ENCODE data around the gene PHLDB2. TPM values are rescaled to one million over a fixed set of nuclear protein-coding genes. Genes with fewer than 3 reads are reported as not detected.
A peak's percentile ranks its signal among the peaks of the same experiment; 100 is the strongest.

The PHLDB2 gene
- polyA plus RNA-seq, 5 donors: 32.1 to 62.8 (median 55.0) TPM

- DNase-seq: no peak
Measured at GRCh38 chr3:111993038-111993437, 134.0 kb downstream of the PHLDB2 start.

DNA sequence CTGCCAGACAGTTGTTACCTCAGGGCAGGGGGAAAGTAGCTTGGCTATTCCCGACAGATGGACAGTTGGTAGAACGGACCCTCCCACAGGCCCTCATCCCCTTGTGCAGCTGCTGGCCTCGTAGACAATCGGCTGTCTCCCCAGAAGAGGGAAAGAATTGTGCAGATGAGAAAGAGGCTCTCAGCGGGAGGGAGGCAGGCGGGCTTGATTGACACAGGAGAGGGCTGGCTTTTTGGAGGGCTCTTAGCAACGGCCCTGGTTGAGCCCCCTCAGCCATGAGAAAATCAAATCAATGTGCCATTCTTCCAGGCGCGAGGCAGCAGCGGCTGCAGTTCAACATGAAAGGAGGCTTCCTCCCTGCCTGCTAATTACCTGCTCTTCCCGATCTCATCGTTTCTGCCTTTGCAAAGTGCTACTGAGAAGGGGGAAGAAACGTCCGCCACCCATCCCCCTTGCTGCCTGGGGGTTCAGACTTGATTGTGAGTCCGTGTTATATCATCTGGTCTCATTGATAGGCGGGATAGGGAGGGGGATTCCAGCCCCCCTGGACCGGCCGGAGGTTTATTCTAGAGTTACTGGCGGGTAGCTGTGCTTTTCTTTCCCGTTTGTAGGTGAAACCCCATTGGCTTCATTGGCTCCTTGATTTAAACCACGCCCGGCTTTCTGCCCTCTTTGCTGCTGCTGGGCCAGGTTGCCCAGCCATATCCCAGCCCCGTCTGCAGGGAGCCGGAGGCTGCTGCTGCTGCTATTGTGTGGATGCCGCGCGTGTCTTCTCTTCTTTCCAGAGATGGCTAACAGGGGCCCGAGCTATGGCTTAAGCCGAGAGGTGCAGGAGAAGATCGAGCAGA is 139.8 kb downstream of the PHLDB2 start, which contains the start of gene TAGLN3:
Gene TAGLN3, plus strand, starts transcription at position 287 of the 848 bp plus-strand sequence. Its CDS starts 501 bp downstream, at position 788.
- DNase-seq: peak in 1 of 2 donors; percentile 26

- DNase-seq: no peak
Measured at GRCh38 chr3:111999484-112000324, 140.6 kb downstream of the PHLDB2 start.

GRCh38 chr3:112000367-112000771 is 141.3 kb downstream of the PHLDB2 start:
- DNase-seq: no peak

- no peak for DNase-seq
Measured at GRCh38 chr3:112000966-112001365, 141.9 kb downstream of the PHLDB2 start.

DNA sequence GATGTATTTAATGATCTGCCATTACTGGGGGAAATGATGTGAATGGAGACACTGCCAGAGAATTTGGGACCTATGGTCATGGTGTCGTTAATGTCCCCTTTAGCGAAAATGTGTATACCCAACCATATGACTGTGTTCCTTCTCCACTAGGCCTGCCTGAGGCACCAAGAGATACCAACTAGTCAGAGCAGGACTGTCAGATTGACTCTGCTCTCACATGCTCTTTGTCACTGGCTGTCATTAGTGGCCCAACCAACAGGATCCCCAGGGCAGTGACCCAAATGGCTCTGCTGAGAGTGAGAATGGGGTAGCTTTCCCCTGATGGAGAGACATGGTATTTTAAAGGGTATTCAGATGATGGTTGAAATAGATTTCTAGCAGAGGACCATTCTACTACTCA is 142.5 kb downstream of the PHLDB2 start:
- DNase-seq: no peak

DNA sequence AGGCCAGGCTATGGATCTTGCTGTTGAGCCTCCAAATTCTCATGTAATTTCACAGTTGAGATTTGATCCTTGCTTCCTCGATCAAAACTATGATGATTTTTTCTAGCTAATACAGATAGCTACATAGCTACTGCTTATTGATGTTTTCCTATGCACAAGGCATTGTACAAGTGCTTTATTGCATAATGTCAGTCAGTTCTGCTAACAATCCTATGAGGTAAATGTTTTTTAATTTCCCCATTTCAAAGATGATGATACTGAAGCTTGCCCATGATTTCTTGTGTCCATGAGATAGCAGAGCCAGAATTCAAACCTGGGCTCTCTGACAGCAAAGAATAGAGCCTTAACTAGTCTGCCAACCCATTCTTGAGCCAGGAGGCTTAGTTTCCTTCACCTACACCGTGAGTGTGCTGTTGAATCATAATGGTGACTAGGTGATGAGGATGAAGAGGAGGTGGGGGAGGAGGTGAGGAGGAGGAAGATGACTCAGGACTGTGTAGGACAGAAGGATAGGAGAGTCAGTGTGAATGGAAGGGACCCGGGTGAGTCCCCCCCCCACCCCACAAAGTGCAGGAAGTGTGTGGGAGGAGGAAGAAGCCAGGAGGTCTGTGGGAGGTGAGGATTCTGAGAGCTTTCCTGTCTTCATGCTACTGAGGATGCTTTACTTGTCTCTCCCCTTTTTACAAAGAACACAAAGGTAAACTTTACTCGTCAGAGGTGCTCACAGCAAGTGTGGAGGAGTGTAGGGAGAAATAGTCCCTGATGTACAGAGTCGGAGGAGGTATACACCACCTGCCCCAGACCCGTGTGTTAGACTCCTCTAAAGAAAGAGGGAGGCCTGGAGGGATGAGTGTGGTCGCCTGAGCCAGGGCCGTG is 143.3 kb downstream of the PHLDB2 start:
- DNase-seq: no peak

GRCh38 chr3:112003321-112004080 is 144.4 kb downstream of the PHLDB2 start:
- no peak for DNase-seq

GRCh38 chr3:112004187-112004586 is 145.1 kb downstream of the PHLDB2 start:
- no peak for DNase-seq

DNA sequence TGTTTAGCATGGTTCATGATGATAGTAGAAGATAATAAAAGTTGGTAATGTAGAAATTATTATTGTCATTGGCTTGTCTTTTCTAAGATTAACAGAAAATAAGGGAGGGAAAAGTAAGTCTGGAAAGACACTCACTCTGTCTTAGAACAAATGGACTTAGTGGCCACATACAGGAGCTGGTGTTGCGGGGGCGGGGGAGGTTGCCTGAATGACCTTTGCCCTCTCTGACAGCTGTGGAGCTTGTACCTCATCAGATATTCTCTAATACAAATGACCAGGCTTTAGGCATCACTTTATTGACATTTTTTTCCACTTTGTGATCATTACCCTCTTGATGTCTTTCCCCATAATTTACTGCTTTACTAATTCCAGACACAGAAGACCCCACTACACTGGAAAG is 145.6 kb downstream of the PHLDB2 start:
- no peak for DNase-seq

DNA sequence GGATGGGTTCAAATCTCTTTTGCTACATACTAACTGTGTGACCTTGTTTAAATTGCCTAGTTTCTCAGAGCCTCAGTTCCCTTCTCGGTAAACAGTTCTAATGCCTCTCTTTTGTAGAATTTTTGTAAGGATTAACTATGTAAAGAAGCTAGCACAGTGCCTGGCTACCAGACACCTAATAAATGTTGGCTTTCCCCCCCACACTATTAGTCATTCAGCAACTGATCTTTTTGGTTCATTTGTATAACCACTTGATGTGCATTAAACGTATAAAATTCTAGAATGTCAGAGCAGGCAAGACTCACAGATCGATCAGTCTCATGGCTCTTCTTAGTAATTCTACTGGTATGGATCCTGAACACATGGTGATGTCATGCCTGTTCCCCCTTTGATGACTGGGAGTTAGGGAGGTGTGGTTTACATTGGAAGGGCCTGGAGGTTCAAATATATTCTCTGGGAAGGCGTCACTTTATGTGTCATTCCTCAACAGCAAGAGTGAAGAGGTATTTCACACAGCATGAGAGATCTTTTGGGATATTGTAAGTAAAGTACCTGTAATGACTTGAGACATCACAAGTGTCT is 146.1 kb downstream of the PHLDB2 start:
- DNase-seq: no peak

GRCh38 chr3:112007633-112008032 is 148.6 kb downstream of the PHLDB2 start:
- peak; percentile 68 to 73 for DNase-seq

- no peak for DNase-seq
Measured at GRCh38 chr3:112009670-112010069, 150.6 kb downstream of the PHLDB2 start.

DNA sequence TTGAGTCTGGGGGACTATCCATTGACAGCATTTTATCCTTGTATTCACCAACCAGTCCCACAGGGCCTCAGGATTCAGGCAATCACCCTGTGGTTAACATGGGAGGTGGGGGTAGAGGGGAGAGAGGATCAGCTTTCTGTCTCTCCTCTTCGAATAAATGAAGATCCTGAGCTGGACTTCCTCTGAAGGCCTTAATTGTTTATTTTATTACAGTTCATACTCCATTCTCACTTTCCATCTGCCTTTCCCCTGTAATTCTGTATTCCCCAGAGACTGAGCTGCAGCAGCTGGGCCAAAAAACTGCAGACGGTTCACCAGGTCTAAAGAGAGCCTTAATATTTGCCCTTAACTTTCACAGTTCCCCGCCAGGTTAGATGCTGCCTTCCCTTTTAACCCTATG is 151.6 kb downstream of the PHLDB2 start:
- DNase-seq: no peak

DNA sequence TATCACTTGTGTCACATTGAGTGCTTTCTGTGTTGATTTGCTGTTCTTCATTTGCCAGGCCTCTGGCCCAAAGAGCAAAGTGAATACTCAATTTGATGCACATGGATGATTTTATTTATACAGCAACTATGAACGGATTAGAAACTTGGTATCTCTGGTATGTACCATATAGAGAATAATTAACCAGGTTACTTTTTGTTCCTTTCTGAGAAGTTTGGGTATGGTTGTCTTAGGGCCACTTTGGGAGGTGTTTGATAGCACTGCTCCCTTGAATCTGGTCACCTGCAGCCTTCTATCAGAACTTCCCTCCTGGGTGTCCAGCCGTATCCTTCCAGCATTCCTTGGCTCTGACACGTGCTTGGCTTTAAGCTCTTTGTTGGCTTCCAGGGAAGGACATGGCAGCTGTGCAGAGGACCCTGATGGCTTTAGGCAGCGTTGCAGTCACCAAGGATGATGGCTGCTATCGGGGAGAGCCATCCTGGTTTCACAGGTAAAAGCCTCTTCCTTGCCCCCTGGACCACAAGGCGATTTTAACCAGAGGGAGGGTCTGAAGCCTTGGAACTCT is 152.4 kb downstream of the PHLDB2 start:
- no peak for DNase-seq

- no peak for DNase-seq
Measured at GRCh38 chr3:112012205-112012992, 153.3 kb downstream of the PHLDB2 start.

DNA sequence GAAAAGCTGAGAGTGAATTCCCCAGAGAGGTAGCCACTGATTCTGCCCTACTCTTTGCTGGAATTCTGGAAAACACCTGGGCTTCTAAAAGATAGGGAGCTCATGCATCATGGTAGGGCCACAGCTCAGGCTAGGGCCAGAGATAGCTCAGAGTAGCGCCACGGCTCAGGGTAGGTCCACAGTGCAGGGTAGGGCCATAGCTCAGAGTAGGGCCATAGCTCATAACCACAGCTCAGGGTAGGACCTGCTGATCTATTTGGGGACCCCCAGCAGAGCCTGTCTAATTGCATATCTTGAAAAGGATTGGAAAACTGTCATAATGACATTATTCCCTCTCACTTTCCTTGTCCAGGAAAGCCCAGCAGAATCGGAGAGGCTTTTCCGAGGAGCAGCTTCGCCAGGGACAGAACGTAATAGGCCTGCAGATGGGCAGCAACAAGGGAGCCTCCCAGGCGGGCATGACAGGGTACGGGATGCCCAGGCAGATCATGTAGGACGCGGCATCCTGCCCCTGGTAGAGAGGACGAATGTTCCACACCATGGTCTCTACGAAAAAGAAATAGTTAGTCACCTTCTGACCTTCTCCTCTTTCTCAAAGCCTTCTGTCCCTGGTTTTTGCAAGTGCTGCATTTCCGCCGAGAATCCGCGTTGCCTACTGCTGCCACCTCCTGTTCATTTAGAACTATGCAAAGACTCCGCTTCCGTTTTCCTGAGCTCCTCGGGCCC is 154.2 kb downstream of the PHLDB2 start:
- peak; percentile 75 to 82 for DNase-seq

GRCh38 chr3:112013784-112014143 is 154.7 kb downstream of the PHLDB2 start:
- no peak for DNase-seq

DNA sequence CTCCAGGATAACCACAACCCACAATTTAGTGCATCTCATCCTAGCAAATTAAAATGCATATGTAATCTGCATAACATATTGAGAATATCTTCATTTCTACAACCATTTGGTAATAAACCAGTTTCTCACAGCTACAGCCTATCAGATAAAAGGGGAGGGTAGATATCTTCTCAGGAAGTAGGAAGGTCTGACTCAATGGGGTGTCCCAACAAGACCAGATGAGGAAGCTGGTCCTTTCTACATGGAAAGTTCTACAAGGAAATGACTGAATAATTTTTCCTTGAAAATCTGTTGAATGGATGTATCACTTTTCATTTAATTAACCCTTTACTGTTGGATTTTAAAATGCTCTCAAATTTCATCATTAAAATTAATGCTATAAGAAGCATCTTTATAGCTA is 158.0 kb downstream of the PHLDB2 start:
- no peak for DNase-seq
